GM18951 (cell line): Measurements from ENCODE around the gene GBX1.

Experiments
- POLR2A ChIP-seq: IDR thresholded peaks from 4 replicates; pipeline ENCODE4 v1.6.1; 2011; ENCODE audit warnings: mild to moderate bottlenecking; ENCODE audit not compliant: insufficient read length, insufficient read depth; ENCODE audit errors: extremely low read depth
- in situ Hi-C: fragments of 300-500 bp; cut with MboI; formaldehyde crosslinking; loops from one replicate; pipeline ENCODE4 v1.12.0; 2022; ENCODE audit warnings: low sequenced_read_pairs, mixed read lengths, inconsistent platforms; ENCODE audit not compliant: unreplicated experiment

GBX1 gene

DNA sequence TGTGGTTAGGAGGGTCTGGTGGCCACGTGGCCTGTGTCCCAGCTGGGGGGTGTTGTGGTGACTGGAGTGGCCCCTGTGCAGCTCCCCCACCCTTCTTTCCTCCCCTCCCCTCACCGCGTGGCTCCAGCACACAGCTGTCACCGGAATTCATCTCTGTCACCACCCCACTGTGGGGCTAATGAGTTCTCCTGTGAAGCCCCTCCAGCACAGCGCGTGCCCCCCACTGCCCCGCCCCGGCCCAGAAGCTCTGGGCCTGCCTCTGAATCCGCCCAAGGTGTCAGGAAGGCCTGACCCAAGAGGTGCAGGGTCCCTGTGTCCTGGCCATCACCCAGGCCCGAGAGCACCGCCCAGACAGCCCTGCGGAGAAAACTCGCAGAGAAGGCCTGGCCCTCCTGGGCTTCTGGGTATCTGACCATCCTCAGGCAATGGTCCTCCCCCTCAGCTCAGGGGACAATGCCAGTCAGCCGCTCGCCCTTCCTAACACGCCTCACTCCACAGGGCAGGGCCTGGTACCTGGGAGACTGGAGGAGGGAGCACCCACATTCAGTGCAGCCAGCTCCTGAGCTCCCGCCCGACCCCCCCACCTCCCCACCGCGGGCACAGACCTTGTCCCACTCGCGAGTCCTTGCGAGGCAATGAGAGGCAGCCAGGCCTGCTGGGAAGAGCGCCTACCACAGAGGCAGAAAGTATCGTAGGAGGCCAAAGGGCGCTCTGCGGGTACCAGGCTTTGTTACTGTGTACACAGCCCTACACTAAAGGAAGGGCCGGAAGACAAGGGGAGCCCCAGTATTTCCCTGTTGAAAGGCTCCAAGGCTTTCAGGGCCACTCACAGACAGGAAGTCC lies 38.2 kb downstream of the GBX1 start:
- TF ChIP-seq POLR2A: no peak
- in situ Hi-C loops: no loop called here

DNA sequence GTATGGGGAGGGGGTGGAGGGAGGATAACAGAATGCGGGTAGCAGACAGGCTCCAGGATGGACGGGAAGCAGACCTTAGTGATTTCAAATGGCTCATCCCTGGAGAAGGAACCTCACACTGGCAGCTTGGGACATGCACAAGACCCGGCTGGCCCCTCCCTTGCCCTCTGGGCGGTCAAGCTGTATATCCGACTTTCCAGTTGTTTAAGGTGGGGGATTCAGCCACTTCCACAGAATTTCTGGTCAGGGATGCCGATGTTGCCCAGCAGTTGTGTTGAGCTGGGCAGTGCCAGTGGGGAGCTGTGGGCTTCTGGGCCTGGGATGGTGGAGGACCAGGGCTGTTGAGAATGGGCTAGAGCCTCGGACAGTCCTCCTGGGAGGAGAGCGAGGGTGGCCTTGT lies 38.8 kb downstream of the GBX1 start:
- no peak for TF ChIP-seq POLR2A
- in situ Hi-C loops: no loop called here

DNA sequence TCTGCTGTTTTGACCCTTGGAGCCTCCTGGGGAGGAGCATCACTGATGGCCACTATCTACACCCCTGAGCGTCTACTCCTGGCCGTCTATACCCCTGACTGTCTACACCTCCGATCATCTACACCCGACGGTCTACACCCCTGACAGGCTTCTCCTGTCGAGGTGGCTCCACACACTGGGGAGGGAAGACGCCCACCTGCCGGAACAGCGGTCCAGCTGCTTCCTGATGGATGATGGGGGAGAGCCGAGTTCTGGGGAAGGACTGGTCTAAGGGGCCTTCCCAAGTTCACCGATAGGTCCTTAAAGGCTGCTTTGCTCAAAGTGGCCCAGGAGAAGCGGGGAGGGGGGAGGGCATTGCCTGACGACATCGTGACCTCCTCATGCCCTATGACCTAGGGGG lies 39.4 kb downstream of the GBX1 start:
- TF ChIP-seq POLR2A: no peak
- in situ Hi-C loops: no loop called here

DNA sequence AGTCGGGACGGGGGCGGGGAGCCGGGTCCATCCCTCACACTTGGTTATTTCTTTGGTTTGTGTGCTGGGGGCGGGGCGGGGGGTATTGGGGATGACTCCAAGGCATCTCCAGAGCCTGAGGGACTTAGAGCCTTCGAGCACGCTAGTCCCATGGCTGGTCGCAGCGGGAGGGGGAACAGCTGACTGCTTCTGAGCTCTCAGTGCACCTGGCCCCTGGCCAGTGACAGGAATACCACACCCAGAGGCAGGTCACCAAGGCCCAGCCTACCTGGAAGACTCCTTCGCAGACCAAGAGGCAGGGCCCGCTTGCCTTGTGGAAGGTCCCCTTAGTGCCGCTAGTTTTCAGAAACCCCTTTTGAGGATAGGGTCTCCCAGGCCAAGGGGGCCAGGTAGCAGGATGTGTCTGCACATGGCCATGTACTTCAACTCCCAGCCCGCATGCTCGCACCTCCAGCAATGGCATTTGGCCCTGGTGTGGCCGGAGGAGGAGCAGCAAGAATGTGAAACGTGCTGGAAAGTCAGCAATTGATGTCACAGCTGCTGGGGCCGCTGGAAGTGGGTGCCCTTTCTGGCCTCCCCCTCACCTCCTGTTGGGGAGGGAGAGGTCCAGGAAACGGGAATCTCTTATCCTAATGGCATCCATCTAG lies 40.9 kb downstream of the GBX1 start:
- TF ChIP-seq POLR2A: no peak
- in situ Hi-C loops: no loop called here

DNA sequence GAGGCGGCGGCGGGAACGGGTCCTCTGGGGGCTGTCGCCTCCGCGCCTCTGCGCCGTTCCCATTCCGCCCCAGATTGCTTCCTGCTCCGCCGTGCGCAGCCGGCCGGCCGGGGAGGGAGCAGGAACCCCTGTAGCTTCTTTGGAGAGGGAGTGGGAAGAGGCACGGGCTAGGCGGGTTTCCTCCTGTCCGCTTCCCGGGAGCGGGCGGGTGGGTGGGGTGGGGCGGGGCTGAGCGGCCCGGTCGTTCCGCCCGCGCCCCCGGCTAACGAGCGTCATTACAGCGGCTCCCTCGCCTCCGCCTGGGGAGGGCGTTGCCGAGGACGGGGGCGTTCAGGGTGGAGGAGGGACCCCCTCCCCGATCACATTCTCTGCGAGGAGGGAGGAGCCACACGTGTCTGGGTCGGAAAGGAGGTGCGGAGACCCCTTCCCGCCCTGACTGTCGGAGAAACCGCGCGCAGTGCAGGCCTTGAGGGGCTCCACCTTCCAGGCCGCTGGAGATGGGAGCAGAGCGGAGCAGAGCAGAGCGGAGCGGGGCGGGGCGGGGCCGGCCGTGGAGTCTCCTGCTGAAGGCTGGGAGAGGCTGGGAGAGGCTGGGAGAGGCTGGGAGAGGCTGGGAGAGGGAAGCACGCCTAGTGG lies 41.5 kb downstream of the GBX1 start:
- no peak for TF ChIP-seq POLR2A
- in situ Hi-C loops: no loop called here

DNA sequence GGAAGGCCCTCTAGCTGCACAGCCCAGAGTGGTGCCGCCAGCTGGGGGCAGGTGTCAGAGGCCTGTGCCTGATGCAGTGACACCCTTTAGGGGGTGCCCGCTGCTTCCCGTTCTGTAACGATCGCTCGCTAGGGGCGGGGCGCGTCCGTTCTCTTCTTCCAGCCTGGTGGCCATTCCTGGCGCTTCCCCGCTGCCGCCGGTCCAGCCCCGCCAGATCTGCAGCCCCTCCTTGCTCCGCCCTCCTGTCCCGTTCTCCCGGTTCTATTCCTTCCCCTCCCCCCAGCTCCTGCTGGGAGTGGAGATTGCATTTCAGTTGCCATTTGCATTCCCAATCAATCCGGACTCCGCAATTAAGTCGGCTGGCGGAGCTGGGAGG lies 42.0 kb downstream of the GBX1 start:
- in situ Hi-C loops: no loop called here
- no peak for TF ChIP-seq POLR2A

DNA sequence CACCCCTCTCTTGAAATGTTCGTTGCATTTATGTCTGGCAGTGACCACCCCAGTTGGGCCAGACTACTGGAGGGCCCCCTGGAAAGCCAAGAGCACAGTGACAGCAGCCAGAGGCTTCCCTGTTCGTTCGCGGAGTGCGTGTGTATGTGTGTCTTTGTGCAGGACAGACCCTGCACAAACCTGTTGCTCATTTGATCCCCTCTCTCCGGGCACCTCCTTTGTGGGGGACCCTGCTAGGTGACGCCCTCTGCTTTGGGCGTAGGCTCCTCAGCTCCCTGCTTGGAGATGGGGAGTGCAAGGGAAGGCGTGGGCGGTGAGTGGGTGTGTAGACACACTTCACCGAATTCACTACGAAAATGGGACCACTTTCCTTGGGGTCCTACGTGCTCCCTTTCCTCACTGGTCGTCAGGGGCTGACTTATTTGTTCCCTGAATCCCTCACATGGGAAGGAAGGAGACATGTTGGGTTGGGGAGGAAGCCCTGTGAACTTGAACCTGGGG lies 42.5 kb downstream of the GBX1 start:
- no peak for TF ChIP-seq POLR2A
- in situ Hi-C loops: no loop called here

DNA sequence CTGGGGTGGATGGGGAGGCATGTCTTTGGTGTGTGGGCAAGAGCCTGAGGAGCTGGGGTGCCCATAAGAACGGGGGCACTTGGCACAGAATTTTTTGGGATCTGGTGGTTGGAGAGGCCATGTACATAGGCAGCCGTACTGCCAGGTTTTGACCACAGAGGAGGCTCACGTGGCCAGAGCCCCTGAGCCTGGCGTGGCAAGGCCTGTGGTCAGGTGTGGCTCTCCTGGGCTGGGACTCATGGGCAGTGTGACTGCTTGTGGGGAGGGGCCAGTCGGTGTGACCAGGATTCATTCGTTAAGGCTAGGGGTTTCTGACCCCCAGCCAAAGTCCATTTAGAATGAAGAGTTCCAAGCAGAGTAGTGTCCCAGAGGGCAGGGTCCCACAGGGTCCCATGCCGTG lies 43.0 kb downstream of the GBX1 start:
- in situ Hi-C loops: no loop called here
- TF ChIP-seq POLR2A: no peak

DNA sequence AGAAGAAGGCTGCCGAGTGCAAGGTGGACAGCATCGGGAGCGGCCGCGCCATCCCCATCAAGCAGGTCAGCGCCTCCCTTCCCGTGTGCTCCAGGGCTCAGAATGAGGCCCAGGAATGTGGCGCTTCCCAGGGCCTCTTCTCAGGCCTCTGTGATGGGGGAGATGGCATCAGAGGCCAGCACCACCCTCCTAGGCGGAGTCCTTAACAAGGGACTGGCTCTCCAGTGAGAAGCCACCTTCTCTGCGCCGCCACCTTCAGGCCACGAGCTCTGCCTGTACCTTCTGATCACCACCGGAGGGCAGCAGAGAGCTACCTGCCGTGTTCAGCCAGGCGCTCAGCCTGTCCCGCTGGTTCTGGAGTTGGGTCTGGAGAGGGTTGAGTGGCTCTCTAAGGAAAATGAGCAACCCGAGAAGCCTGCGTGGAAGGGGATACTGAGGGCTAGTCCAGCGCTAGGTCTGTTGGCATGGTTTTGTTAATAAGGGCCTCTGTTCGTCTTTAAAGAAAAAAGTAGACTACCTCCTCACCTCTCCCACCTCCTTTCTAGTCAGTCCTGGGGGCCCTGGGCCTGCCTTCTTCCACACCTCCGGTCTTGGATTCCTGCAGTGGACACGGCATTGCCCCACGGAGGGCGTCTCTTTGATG lies 43.6 kb downstream of the GBX1 start:
- in situ Hi-C loops: no loop called here
- no peak for TF ChIP-seq POLR2A

DNA sequence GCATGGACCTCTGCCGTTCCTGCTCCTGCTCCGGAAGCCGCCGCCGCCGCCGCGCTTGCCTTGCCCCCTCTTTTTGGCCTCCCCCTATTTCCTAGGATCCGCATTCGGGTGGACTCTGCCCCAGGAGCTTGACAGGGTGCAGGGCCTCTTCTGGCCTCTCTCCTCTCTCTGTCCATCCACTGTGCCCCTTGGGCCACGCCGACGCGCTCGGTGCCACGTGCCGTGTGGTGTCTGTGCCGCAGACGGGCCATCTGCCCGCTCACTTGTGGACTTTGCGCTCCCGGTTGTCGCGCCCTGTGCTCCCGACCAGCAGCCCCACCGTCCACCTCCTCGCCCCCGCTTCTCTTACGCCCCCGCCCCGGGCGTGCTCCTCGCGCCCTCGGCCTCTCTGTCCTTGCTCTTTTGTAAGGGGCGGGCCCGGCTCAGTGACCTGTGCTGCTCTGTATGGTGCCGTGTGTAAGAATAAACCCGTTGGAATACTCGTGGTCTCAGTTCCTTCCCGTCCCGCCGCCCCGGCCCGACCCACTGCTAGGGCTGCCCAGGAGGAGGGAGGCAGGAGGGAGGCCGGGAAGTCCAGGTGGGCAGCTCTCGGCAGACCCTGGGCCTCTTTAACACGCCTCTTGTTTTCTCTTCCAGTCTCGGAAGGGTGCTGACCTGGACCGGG lies 44.2 kb downstream of the GBX1 start:
- TF ChIP-seq POLR2A: no peak
- in situ Hi-C loops: no loop called here

DNA sequence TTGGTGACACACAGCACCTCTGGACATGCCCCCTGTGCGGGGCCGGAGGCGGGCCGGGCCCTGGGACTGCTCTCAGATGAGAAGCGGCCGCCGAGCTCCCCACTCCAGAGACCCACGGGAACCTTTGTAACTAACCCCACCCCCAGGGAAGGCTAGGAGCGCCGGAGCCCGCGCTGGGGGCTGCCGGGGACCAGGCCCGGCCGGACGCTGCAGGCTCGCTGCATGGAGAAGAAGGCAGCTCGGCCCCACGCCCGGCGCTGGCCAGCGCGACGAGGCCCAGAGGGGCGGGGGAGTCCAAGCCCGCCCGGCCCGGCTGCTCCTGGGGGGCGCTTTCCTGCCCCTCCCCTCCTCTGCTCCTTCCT lies 44.7 kb downstream of the GBX1 start:
- no peak for TF ChIP-seq POLR2A
- in situ Hi-C loops: no loop called here

DNA sequence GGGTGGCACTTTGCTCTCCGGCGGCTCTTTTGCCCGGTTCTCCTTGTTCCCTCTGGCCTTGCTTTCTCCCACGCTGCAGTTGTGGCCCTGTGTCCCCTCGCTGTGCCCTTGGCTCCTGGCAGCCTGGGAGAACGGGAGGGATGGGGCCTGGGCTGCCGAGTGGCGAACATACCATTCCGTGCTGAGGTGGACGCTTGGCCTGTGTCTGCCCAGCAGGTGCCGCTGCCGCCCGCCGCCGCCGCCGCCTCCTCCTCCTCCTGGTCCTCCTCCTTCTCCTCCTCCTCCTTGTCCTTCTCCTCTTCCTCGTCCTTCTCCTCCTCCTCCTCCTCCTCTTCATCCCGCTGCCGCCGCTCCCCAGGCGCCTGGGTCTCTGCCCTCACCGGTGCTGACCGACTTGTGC lies 45.2 kb downstream of the GBX1 start:
- in situ Hi-C loops: no loop called here
- TF ChIP-seq POLR2A: no peak
